ENCODE data around the gene TAF7. TPM values are rescaled to one million over a fixed set of nuclear protein-coding genes. Genes with fewer than 3 reads are reported as not detected.

Gene TAF7
- total RNA-seq, 1 experiment from 2014 or later, result 40.9 TPM

DNA sequence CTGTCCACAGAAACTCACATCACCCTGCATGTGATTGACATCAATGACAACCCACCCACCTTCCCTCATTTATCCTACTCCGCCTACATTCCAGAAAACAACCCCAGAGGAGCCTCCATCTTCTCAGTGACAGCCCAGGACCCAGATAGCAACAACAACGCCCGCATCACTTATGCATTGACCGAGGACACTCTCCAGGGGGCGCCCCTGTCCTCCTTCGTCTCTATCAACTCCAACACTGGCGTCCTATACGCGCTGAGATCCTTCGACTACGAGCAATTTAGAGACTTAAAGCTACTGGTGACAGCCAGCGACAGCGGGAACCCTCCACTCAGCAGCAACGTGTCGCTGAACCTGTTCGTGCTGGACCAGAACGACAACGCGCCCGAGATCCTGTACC lies 24.7 kb upstream of the TAF7 start:
- ChIA-PET POLR2A (no interaction called here), CTCF (no interaction called here)
- intact Hi-C loops (cut with micrococcal nuclease), result no loop called here

DNA sequence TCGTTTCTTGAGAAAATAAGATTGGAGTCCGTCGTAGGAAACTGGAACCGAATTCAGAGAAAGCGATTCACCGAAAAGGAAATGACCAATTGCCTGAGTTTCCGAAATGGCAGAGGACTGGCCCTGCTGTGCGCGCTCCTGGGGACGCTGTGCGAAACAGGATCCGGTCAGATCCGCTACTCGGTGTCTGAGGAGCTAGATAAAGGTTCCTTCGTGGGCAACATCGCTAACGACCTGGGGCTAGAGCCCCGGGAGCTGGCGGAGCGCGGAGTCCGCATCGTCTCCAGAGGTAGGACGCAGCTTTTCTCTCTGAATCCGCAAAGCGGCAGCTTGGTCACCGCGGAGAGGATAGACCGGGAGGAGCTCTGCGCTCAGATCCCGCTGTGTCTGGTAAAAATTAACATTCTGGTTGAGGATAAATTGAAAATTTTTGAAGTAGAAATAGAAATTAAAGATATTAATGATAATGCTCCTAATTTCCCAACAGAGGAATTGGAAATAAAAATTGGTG lies 23.4 kb upstream of the TAF7 start:
- Histone ChIP-seq H2AFZ (ENCODE audit: low read depth, low read length, poor library complexity, severe bottlenecking) (no peak overlapping the region), H4K20me1 (ENCODE audit: insufficient read depth) (no peaks in the 10 kb centered on the region), H3K9me3 (ENCODE audit: control insufficient read depth in 1 of 2, insufficient read depth in 1 of 2, low read depth in 1 of 2, low read length in 2 of 2) (peaks cover 4% of the 10 kb centered on the region in 2 experiments; a peak in 2 of 4 replicates), H3K4me2 (ENCODE audit: low read length) (no peak overlapping the region), H3K27me3 (ENCODE audit: insufficient read depth, low read length) (no peaks in the 10 kb centered on the region), H3K79me2 (ENCODE audit: insufficient read depth, low read length) (no peaks in the 10 kb centered on the region), H3K36me3 (ENCODE audit: control insufficient read depth in 1 of 2, insufficient read depth in 2 of 2, low read length in 2 of 2) (no peaks in the 10 kb centered on the region), H3K9me2 (ENCODE audit: insufficient read depth) (no peaks in the 10 kb centered on the region), H3K27ac (ENCODE audit: low read depth, low read length) (no peak overlapping the region), H3K9ac (ENCODE audit: low read length) (no peak overlapping the region), H3K4me1 (ENCODE audit: control insufficient read depth in 1 of 2, insufficient read depth in 2 of 2, low read length in 2 of 2) (no peaks in the 10 kb centered on the region), H3K4me3 (replicated peaks in 1 of 2; ENCODE audit: low read depth in 1 of 2, low read length in 2 of 2) (no peak overlapping the region)
- ATAC-seq, result no peak
- BruUV-seq (replicated peaks), result no TSS peak
- ChIA-PET RAD21 (ENCODE audit: low non-redundant PET in 1 of 2, low total read pairs in 2 of 2, uncharacterized antibody in 2 of 2, unreplicated experiment in 2 of 2) (no interaction called here), POLR2A (no interaction called here), CTCF (no interaction called here)
- DNase-seq (ENCODE audit: low read depth, low spot score), result no peak
- intact Hi-C loops (cut with micrococcal nuclease), result no loop called here
- TF ChIP-seq FOSL1 (IDR thresholded peaks at IDR 0.05; ENCODE audit: low read depth) (no peak), TCF7L2 (IDR thresholded peaks at IDR 0.05; ENCODE audit: borderline replicate concordance, extremely low read depth, insufficient read depth, insufficient read length) (no peak), SP1 (IDR thresholded peaks at IDR 0.05; ENCODE audit: low read depth) (no peak), YY1 (IDR thresholded peaks at IDR 0.05; ENCODE audit: extremely low read depth, insufficient replicate concordance, low read depth, low read length) (no peak), POLR2AphosphoS5 (IDR thresholded peaks at IDR 0.05; ENCODE audit: low read depth, low read length) (no peak), MAX (IDR thresholded peaks at IDR 0.05) (no peak), RAD21 (IDR thresholded peaks at IDR 0.05; ENCODE audit: low read depth) (no peak), SIN3A (IDR thresholded peaks at IDR 0.05; ENCODE audit: low read depth) (no peak)
- TF ChIP-seq, protein P1, sequence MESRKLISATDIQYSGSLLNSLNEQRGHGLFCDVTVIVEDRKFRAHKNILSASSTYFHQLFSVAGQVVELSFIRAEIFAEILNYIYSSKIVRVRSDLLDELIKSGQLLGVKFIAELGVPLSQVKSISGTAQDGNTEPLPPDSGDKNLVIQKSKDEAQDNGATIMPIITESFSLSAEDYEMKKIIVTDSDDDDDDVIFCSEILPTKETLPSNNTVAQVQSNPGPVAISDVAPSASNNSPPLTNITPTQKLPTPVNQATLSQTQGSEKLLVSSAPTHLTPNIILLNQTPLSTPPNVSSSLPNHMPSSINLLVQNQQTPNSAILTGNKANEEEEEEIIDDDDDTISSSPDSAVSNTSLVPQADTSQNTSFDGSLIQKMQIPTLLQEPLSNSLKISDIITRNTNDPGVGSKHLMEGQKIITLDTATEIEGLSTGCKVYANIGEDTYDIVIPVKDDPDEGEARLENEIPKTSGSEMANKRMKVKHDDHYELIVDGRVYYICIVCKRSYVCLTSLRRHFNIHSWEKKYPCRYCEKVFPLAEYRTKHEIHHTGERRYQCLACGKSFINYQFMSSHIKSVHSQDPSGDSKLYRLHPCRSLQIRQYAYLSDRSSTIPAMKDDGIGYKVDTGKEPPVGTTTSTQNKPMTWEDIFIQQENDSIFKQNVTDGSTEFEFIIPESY (IDR thresholded peaks at IDR 0.05; ENCODE audit: extremely low read depth, insufficient replicate concordance, low read length), result no peak
- TF ChIP-seq, protein P2, sequence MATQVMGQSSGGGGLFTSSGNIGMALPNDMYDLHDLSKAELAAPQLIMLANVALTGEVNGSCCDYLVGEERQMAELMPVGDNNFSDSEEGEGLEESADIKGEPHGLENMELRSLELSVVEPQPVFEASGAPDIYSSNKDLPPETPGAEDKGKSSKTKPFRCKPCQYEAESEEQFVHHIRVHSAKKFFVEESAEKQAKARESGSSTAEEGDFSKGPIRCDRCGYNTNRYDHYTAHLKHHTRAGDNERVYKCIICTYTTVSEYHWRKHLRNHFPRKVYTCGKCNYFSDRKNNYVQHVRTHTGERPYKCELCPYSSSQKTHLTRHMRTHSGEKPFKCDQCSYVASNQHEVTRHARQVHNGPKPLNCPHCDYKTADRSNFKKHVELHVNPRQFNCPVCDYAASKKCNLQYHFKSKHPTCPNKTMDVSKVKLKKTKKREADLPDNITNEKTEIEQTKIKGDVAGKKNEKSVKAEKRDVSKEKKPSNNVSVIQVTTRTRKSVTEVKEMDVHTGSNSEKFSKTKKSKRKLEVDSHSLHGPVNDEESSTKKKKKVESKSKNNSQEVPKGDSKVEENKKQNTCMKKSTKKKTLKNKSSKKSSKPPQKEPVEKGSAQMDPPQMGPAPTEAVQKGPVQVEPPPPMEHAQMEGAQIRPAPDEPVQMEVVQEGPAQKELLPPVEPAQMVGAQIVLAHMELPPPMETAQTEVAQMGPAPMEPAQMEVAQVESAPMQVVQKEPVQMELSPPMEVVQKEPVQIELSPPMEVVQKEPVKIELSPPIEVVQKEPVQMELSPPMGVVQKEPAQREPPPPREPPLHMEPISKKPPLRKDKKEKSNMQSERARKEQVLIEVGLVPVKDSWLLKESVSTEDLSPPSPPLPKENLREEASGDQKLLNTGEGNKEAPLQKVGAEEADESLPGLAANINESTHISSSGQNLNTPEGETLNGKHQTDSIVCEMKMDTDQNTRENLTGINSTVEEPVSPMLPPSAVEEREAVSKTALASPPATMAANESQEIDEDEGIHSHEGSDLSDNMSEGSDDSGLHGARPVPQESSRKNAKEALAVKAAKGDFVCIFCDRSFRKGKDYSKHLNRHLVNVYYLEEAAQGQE (IDR thresholded peaks at IDR 0.05; ENCODE audit: low read depth), result no peak

More for the DNA sequence above, 24.7 kb upstream of the TAF7 start:
- RAD21 ChIA-PET (ENCODE audit: low non-redundant PET in 1 of 2, low total read pairs in 2 of 2, uncharacterized antibody in 2 of 2, unreplicated experiment in 2 of 2), result no interaction called here
- H3K4me3 ChIP-seq (replicated peaks in 1 of 2; ENCODE audit: low read depth in 1 of 2, low read length in 2 of 2), result no peak overlapping the region
- H3K27ac ChIP-seq (ENCODE audit: low read depth, low read length), result no peak overlapping the region
- no peaks in the 10 kb centered on the region for H3K36me3 ChIP-seq (ENCODE audit: control insufficient read depth in 1 of 2, insufficient read depth in 2 of 2, low read length in 2 of 2)
- H2AFZ ChIP-seq (ENCODE audit: low read depth, low read length, poor library complexity, severe bottlenecking), result no peak overlapping the region
- no peaks in the 10 kb centered on the region for H3K79me2 ChIP-seq (ENCODE audit: insufficient read depth, low read length)
- no peaks in the 10 kb centered on the region for H4K20me1 ChIP-seq (ENCODE audit: insufficient read depth)
- H3K9ac ChIP-seq (ENCODE audit: low read length), result no peak overlapping the region
- no peaks in the 10 kb centered on the region for H3K27me3 ChIP-seq (ENCODE audit: insufficient read depth, low read length)
- no peak for DNase-seq (ENCODE audit: low read depth, low spot score)
- H3K4me2 ChIP-seq (ENCODE audit: low read length), result no peak overlapping the region
- BruUV-seq (replicated peaks), result no TSS peak
- H3K9me2 ChIP-seq (ENCODE audit: insufficient read depth), result no peaks in the 10 kb centered on the region
- peaks cover 4% of the 10 kb centered on the region in 2 experiments; a peak in 2 of 4 replicates for H3K9me3 ChIP-seq (ENCODE audit: control insufficient read depth in 1 of 2, insufficient read depth in 1 of 2, low read depth in 1 of 2, low read length in 2 of 2)
- TF ChIP-seq SP1 (IDR thresholded peaks at IDR 0.05; ENCODE audit: low read depth) (no peak), TCF7L2 (IDR thresholded peaks at IDR 0.05; ENCODE audit: borderline replicate concordance, extremely low read depth, insufficient read depth, insufficient read length) (no peak), MAX (IDR thresholded peaks at IDR 0.05) (no peak), JUND (IDR thresholded peaks at IDR 0.05) (no peak), CEBPB (IDR thresholded peaks at IDR 0.05; ENCODE audit: low read depth) (no peak), ELF1 (IDR thresholded peaks at IDR 0.05; ENCODE audit: borderline replicate concordance, low read depth) (no peak), ZFX (IDR thresholded peaks at IDR 0.05) (no peak), EGR1 (IDR thresholded peaks at IDR 0.05; ENCODE audit: low read depth) (no peak), SIN3A (IDR thresholded peaks at IDR 0.05; ENCODE audit: low read depth) (no peak)
- ATAC-seq, result no peak
- H3K4me1 ChIP-seq (ENCODE audit: control insufficient read depth in 1 of 2, insufficient read depth in 2 of 2, low read length in 2 of 2), result no peaks in the 10 kb centered on the region
